CD1c-positive myeloid dendritic cell (primary cell): ENCODE results near the gene FH.

Experiments used
- DNase-seq: peaks from one replicate; pipeline ENCODE4 v3.0.0-alpha.2; 2016; ENCODE audit errors: extremely low spot score

FH gene

GRCh38 chr1:241459186-241459802 is 60.3 kb downstream of the FH start:
- DNase-seq: no peak

DNA sequence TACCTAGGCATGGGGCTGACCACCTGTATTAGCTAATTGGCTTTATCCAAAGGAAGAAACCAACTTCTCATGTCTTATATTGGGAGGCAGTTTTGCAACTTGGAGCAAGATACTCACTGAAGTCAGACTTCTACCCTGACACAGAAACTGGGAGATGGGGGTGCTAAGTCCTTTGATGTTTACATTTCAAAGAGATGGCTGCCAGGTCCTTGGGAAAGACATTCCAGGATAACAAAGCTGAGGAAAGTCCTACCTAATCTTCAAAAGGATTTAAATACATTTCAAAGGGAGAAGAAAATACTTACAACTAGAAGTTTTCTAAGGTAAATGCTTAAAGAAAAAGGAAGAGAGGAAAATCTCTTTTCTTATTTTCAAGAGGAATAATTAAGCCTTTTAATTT is 62.1 kb downstream of the FH start:
- no peak for DNase-seq

DNA sequence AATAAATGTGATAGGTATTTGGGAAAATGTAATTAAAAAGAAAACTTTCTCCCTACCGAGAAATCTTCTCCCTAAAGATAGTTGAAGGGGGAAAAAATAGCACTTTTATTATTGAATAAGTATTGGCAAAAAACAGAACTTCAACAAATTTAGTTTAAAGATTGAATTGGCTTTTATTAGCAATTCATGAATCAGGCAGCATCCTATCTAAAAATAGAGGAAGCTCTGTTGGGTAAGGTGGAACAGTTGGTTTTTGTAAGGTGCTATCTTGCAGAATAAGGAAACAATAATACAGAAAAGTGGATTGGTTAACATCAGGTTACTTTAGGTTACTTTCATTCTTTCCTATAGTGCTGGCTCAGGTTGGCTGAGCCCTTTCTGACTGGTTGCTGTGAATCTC is 62.8 kb downstream of the FH start:
- no peak for DNase-seq

DNA sequence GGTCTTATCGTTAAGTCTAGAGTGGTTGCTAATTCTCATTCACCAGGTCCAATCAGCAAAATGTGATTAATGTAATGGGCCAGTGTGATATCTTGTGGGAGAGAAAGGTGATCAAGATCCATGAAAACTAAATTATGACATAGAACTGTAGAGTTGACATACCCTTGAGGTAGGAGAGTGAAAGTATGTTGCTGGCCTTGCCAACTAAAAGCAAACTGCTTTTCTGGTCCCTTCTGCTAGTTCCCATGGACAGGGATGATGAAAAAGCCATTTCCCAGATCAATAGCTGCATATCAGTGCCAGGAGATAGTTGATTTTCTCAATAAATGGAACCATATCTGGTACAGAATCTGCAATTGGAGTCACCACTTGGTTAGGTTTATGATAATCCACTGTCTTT is 65.8 kb downstream of the FH start:
- no peak for DNase-seq

DNA sequence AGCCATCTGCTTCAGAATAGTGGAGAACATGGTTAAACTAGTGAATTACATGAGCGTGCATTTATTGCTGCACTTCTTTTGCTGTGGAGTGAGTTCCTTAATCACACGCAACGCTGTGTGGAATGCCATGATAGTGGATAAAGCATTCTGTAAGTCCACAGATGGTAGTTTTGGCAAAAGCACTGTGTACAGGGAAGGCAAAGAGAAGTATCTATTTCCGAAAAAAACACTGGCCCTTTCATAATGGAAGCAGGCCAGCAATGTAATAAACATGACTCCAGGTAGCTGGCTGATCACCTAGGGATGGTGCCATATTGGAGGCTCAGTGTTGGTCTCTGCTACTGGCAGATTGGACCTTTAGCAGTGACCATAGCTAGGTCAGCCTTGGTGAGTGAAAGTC is 67.6 kb downstream of the FH start:
- no peak for DNase-seq
